ENCODE data around the gene RPS10.
A peak's percentile ranks its signal among the peaks of the same experiment; 100 is the strongest.

- TF ChIP-seq POLR2A (IDR thresholded peaks at IDR 0.05; ENCODE audit: low read length): peak; percentile 64
- TF ChIP-seq GATA1 (IDR thresholded peaks at IDR 0.05; ENCODE audit: low read depth, low read length): peak; percentile 66
Measured at GRCh38 chr6:34392497-34393190, 33.2 kb downstream of the RPS10 start, which contains the start of gene NUDT3.

Data from erythroblast (primary cell).